Right ventricle myocardium superior (tissue), 1 donor: ENCODE results near the gene CHSY1. TPM values are rescaled to one million over a fixed set of nuclear protein-coding genes. Genes with fewer than 3 reads are reported as not detected.

Experiments
- ATAC-seq: fragments of 200-7000 bp; cut with Tn5 transposase; one replicate; pipeline ENCODE4 v1.9.1; 2020; ENCODE audit warnings: mild to moderate bottlenecking; ENCODE audit not compliant: poor library complexity
- DNase-seq: peaks from one replicate; pipeline ENCODE4 v3.0.0-alpha.2; 2020
- intact Hi-C: fragments of 100-400 bp; cut with DNase I; formaldehyde crosslinking; loops from one replicate; pipeline ENCODE4 v1.11.2; 2022
- total RNA-seq: library from RNA; stranded (reverse); fragmentation: NEBNext Ultra II Directional; extraction: Animal tissue kit (Norgen Biotek cat#: 25700); gene quantifications from one replicate; pipeline ENCODE4 v1.2.1, GENCODE V29; 2021
- donor health status: DM: no; HTN: yes; CAD: no; lungs with severe emphysema.

CHSY1 gene
- total RNA-seq, 1 donor from 2014 or later, result 12.7 TPM

- intact Hi-C loops, result loop anchor here (10.0 kb wide), 1 partner anchor 126 kb away; no protein-coding TSS in a partner anchor
- DNase-seq, result peak; percentile 57
- peak; percentile 58 for ATAC-seq
Measured at GRCh38 chr15:101250873-101251829, 697 bp downstream of the CHSY1 start.

- ATAC-seq (peak; percentile 3), DNase-seq (no peak)
- intact Hi-C loops, result loop anchor here (10.0 kb wide), 1 partner anchor 126 kb away; no protein-coding TSS in a partner anchor
Measured at GRCh38 chr15:101250341-101250831, 1.5 kb downstream of the CHSY1 start.

DNA sequence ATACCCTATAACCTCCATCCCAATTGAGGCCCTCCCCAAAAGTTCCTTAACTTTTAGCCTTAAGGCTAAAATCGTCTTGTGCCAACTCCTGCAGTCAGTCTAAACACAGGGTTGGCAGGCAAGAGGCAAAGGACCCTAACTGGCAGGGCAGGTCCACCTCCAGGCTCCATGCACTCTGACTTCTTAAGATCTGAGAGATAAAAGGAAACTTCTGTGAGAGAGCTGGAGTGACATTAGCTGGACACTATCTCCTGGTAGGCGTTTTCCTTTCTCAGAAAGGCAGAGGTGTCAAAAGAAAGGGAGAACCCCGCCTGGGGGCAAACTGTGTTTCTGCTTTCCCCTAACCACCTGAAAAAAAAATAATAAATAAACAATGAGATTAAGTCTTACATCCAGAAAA is 3.6 kb downstream of the CHSY1 start:
- DNase-seq, result no peak
- intact Hi-C loops, result loop anchor here (10.0 kb wide), 1 partner anchor 73 kb away; no protein-coding TSS in a partner anchor
- ATAC-seq, result no peak

GRCh38 chr15:101246824-101247745 is 4.8 kb downstream of the CHSY1 start:
- ATAC-seq (no peak), DNase-seq (no peak)
- intact Hi-C loops, result loop anchor here (10.0 kb wide), 1 partner anchor 72 kb away; no protein-coding TSS in a partner anchor

DNA sequence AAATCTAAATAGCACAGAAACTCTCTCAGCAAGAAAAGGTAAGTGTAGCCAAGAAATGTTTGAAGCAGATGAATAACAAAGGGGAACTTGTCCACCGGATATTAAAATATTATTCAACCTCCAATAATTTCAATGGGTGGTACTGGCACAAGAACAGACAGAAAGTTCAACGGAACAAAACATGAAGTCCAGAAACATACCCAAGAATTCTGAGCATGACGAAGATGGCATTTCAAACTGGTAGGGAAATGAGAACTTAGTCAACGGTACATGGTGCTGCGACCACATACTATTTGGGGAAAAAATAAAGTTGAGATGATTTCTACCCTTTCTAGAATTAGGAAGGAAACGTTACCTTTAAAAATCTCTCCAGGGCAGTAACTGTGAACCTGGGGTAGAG is 5.5 kb downstream of the CHSY1 start:
- ATAC-seq, result no peak
- DNase-seq, result no peak
- intact Hi-C loops, result loop anchor here (10.0 kb wide), 1 partner anchor 72 kb away; no protein-coding TSS in a partner anchor

GRCh38 chr15:101244889-101245668 is 6.8 kb downstream of the CHSY1 start:
- no peak for ATAC-seq
- intact Hi-C loops, result loop anchor here (10.0 kb wide), 1 partner anchor 70 kb away; no protein-coding TSS in a partner anchor
- DNase-seq, result no peak

- intact Hi-C loops, result loop anchor here (10.0 kb wide), 1 partner anchor 69 kb away; no protein-coding TSS in a partner anchor
- DNase-seq (no peak), ATAC-seq (no peak)
Measured at GRCh38 chr15:101244036-101244781, 7.6 kb downstream of the CHSY1 start.

- intact Hi-C loops, result loop anchor here (10.0 kb wide), 1 partner anchor 69 kb away; no protein-coding TSS in a partner anchor
- ATAC-seq, result no peak
- DNase-seq, result no peak
Measured at GRCh38 chr15:101243420-101243819, 8.4 kb downstream of the CHSY1 start.

GRCh38 chr15:101242999-101243336 is 8.9 kb downstream of the CHSY1 start:
- DNase-seq, result no peak
- intact Hi-C loops, result loop anchor here (10.0 kb wide), 1 partner anchor 68 kb away; no protein-coding TSS in a partner anchor
- ATAC-seq, result no peak

GRCh38 chr15:101242160-101242998 is 9.5 kb downstream of the CHSY1 start:
- ATAC-seq, result peak; percentile 40

DNA sequence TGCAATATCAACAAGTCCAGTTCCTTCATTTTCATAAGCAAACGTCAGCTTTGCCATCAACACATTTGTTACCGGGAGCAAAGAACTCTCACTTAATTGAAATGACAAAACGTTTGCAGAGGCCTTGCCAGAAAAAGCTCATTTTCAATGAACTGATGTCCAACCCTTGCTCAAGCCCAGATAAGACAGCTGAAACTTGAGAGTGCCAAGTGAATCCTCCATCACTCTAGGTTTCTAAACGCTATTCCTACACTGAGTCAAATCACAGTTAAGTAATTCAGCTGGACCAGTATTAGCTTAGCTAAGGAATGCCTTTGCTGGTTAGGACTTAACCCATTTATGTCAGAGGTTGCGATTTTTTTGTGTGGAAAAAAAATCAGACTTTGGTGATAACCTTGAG is 11.5 kb downstream of the CHSY1 start:
- intact Hi-C loops, result loop anchor here (10.0 kb wide), 1 partner anchor 66 kb away; no protein-coding TSS in a partner anchor
- DNase-seq (no peak), ATAC-seq (peak; percentile 73)

More at GRCh38 chr15:101242160-101242998, 9.5 kb downstream of the CHSY1 start:
- no peak for DNase-seq
- intact Hi-C loops, result loop anchor here (10.0 kb wide), 1 partner anchor 68 kb away; no protein-coding TSS in a partner anchor

DNA sequence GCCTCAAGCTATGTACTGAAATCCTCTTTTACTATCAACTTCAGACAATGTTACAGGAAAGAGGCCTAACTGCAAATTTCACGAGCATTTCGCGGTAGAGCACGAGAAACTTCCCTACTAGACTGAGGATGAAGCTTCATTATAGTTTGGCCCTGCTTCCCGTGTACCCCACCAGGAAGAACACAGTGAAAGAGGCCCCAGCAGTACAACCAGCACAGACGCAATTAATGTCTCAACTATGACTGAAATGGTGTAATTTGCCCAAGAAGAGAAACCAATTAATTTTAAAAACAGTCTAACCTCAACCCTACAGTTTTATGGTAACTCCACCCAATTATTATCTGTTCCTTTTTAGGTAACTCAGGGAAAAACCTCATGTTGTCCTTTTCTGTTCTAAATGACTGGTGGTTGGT is 12.1 kb downstream of the CHSY1 start:
- DNase-seq (no peak), ATAC-seq (no peak)
- intact Hi-C loops, result loop anchor here (10.0 kb wide), 1 partner anchor 65 kb away; no protein-coding TSS in a partner anchor

- ATAC-seq, result peak; percentile 35
Measured at GRCh38 chr15:101237251-101237650, 14.6 kb downstream of the CHSY1 start.

GRCh38 chr15:101233651-101234280 is 18.1 kb downstream of the CHSY1 start:
- intact Hi-C loops, result no loop called here
- ATAC-seq, result no peak

More at GRCh38 chr15:101237251-101237650, 14.6 kb downstream of the CHSY1 start:
- intact Hi-C loops, result no loop called here
- no peak for DNase-seq

GRCh38 chr15:101232677-101233076 is 19.2 kb downstream of the CHSY1 start:
- DNase-seq (peak; percentile 48), ATAC-seq (peak; percentile 87)
- intact Hi-C loops, result no loop called here

More at GRCh38 chr15:101233651-101234280, 18.1 kb downstream of the CHSY1 start:
- no peak for DNase-seq

DNA sequence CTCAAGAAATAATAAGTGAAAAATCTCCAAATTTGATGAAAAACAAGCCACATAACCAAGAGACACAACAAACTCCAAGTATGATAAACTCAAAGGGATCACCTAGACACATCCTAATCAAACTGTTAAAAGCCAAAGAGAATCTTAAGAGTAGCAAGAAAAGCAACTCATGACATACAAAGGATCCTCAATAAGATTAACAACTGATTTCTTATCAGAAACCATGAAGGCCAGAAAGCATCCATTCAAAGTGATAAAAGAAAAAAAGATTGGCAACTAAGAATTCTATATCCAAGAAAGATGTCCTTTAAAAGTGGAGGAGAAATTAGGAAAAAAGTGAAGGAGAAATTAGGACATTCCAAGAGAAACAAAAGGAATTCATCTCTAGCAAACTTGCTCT is 23.5 kb downstream of the CHSY1 start:
- intact Hi-C loops, result no loop called here

More for the DNA sequence above, 23.5 kb downstream of the CHSY1 start:
- ATAC-seq (no peak), DNase-seq (no peak)
